ENCODE results near the gene CLDN9. TPM values are rescaled to one million over a fixed set of nuclear protein-coding genes. Genes with fewer than 3 reads are reported as not detected.
A peak's percentile ranks its signal among the peaks of the same experiment; 100 is the strongest.

The CLDN9 gene
- total RNA-seq, 2 experiments from 2014 or later: not detected

GRCh38 chr16:2982402-2982801 lies 30.3 kb upstream of the CLDN9 start:
- TF ChIP-seq CTCF (IDR thresholded peaks at IDR 0.05): no peak
- ATAC-seq (no peak), DNase-seq (no peak)
- H3K9me3 Mint-ChIP-seq: no peaks in the 10 kb centered on the region
- POLR2A ChIA-PET: no interaction called here
- H3K27me3 Mint-ChIP-seq: no peaks in the 10 kb centered on the region
- no peak overlapping the region for H3K27ac Mint-ChIP-seq
- CTCF ChIA-PET: interaction anchor here (1.0 to 2.5 kb wide), 6 partner anchors 13 to 49 kb away, joined by 3 to 14 read pairs (median 8); partner anchors contain the start of genes KREMEN2 and PAQR4
- H3K4me1 Mint-ChIP-seq (ENCODE audit: low read depth): peaks cover 13% of the 10 kb centered on the region
- peaks cover 14% of the 10 kb centered on the region for H3K36me3 Mint-ChIP-seq (ENCODE audit: low read depth)
- intact Hi-C loops (cut with micrococcal nuclease): no loop called here
- no peak overlapping the region for H3K4me3 Mint-ChIP-seq

- TF ChIP-seq CTCF (IDR thresholded peaks at IDR 0.05): peak; percentile 97
- POLR2A ChIA-PET: no interaction called here
- intact Hi-C loops (cut with micrococcal nuclease): no loop called here
- H3K9me3 Mint-ChIP-seq: no peaks in the 10 kb centered on the region
- CTCF ChIA-PET: interaction anchor here (1.0 to 2.6 kb wide), 9 partner anchors 14 to 58 kb away, joined by 3 to 14 read pairs (median 7); partner anchors contain the start of genes KREMEN2 and PAQR4
- peaks cover 4% of the 10 kb centered on the region for H3K36me3 Mint-ChIP-seq (ENCODE audit: low read depth)
- DNase-seq: peak; percentile 82
- H3K27ac Mint-ChIP-seq: no peak overlapping the region
- H3K4me3 Mint-ChIP-seq: peak overlapping the region; percentile 27
- H3K27me3 Mint-ChIP-seq: no peaks in the 10 kb centered on the region
- peaks cover 9% of the 10 kb centered on the region for H3K4me1 Mint-ChIP-seq (ENCODE audit: low read depth)
- peak; percentile 62 for ATAC-seq
Measured at GRCh38 chr16:2983706-2984136, 29.0 kb upstream of the CLDN9 start.

- no peaks in the 10 kb centered on the region for H3K9me3 Mint-ChIP-seq
- H3K27me3 Mint-ChIP-seq: no peaks in the 10 kb centered on the region
- no peak overlapping the region for H3K27ac Mint-ChIP-seq
- TF ChIP-seq CTCF (IDR thresholded peaks at IDR 0.05): no peak
- ATAC-seq: no peak
- intact Hi-C loops (cut with micrococcal nuclease): no loop called here
- ChIA-PET CTCF (interaction anchor here (1.4 to 2.3 kb wide), 2 partner anchors 16 to 43 kb away, joined by 7 to 14 read pairs; partner anchors contain the start of gene PAQR4), POLR2A (no interaction called here)
- no peaks in the 10 kb centered on the region for H3K36me3 Mint-ChIP-seq (ENCODE audit: low read depth)
- no peak overlapping the region for H3K4me3 Mint-ChIP-seq
- peaks cover 6% of the 10 kb centered on the region for H3K4me1 Mint-ChIP-seq (ENCODE audit: low read depth)
- no peak for DNase-seq
Measured at GRCh38 chr16:2985462-2985861, 27.3 kb upstream of the CLDN9 start.

- Mint-ChIP-seq H3K4me1 (ENCODE audit: low read depth) (peaks cover 6% of the 10 kb centered on the region), H3K36me3 (ENCODE audit: low read depth) (no peaks in the 10 kb centered on the region), H3K4me3 (no peak overlapping the region), H3K27me3 (no peaks in the 10 kb centered on the region), H3K27ac (no peak overlapping the region), H3K9me3 (no peaks in the 10 kb centered on the region)
- no peak for ATAC-seq
- no peak for DNase-seq
- POLR2A ChIA-PET: no interaction called here
- CTCF ChIA-PET: interaction anchor here (2.3 kb wide), 1 partner anchor 43 kb away, joined by 14 read pairs; no protein-coding TSS in a partner anchor
- no peak for TF ChIP-seq CTCF (IDR thresholded peaks at IDR 0.05)
- intact Hi-C loops (cut with micrococcal nuclease): no loop called here
Measured at GRCh38 chr16:2985893-2986355, 26.8 kb upstream of the CLDN9 start.

GRCh38 chr16:2986623-2987188 lies 26.0 kb upstream of the CLDN9 start:
- H3K9me3 Mint-ChIP-seq: no peaks in the 10 kb centered on the region
- intact Hi-C loops (cut with micrococcal nuclease): no loop called here
- H3K27ac Mint-ChIP-seq: no peak overlapping the region
- POLR2A ChIA-PET: no interaction called here
- no peaks in the 10 kb centered on the region for H3K36me3 Mint-ChIP-seq (ENCODE audit: low read depth)
- no peak for DNase-seq
- H3K27me3 Mint-ChIP-seq: no peaks in the 10 kb centered on the region
- no peak for ATAC-seq
- no peak overlapping the region for H3K4me3 Mint-ChIP-seq
- CTCF ChIA-PET: interaction anchor here (1.5 kb wide), 1 partner anchor 45 kb away, joined by 4 read pairs; no protein-coding TSS in a partner anchor
- peaks cover 5% of the 10 kb centered on the region for H3K4me1 Mint-ChIP-seq (ENCODE audit: low read depth)
- no peak for TF ChIP-seq CTCF (IDR thresholded peaks at IDR 0.05)
